ENCODE results near the gene CABS1. TPM values are rescaled to one million over a fixed set of nuclear protein-coding genes. Genes with fewer than 3 reads are reported as not detected.

The CABS1 gene
- total RNA-seq, 2 donors from 2014 or later = 2.8 to 6.3 TPM

- H3K27me3 Mint-ChIP-seq (ENCODE audit: insufficient read depth) = no peaks in the 10 kb centered on the region
- Histone ChIP-seq H3K36me3 (ENCODE audit: control insufficient read depth, insufficient read depth, low read length) (no peaks in the 10 kb centered on the region), H3K4me3 (ENCODE audit: low read length) (no peak overlapping the region), H3K27me3 (ENCODE audit: control insufficient read depth, insufficient read depth, low read length, poor library complexity, severe bottlenecking) (no peaks in the 10 kb centered on the region), H3K27ac (ENCODE audit: low read depth, low read length) (no peak overlapping the region), H3K4me1 (ENCODE audit: control insufficient read depth, insufficient read depth, low read length) (no peaks in the 10 kb centered on the region), H3K9me3 (ENCODE audit: control insufficient read depth, low read length) (no peaks in the 10 kb centered on the region), H3K9ac (ENCODE audit: extremely low read depth, low read length, poor library complexity, severe bottlenecking) (no peak overlapping the region)
- no peaks in the 10 kb centered on the region for H3K36me3 Mint-ChIP-seq (ENCODE audit: low read depth)
- TF ChIP-seq CTCF (conservative IDR thresholded peaks at IDR 0.05) = no peak
- no peak overlapping the region for H3K4me3 Mint-ChIP-seq
- no peak overlapping the region for H3K27ac Mint-ChIP-seq
- no peaks in the 10 kb centered on the region for H3K4me1 Mint-ChIP-seq
- H3K9me3 Mint-ChIP-seq = no peaks in the 10 kb centered on the region
- 95 to 100% methylated on average over 2 to 3 of the region's 4 CpGs for WGBS, 2 experiments (ENCODE audit: insufficient coverage in 1 of 2, insufficient read length in 1 of 2)
- DNase-seq = no peak
These were observed 37.2 kb downstream of the CABS1 start for GRCh38 chr4:70371987-70372386.

GRCh38 chr4:70372760-70373159 lies 38.0 kb downstream of the CABS1 start:
- no peaks in the 10 kb centered on the region for H3K27me3 Mint-ChIP-seq (ENCODE audit: insufficient read depth)
- Histone ChIP-seq H3K4me3 (ENCODE audit: low read length) (no peak overlapping the region), H3K27me3 (ENCODE audit: control insufficient read depth, insufficient read depth, low read length, poor library complexity, severe bottlenecking) (no peaks in the 10 kb centered on the region), H3K36me3 (ENCODE audit: control insufficient read depth, insufficient read depth, low read length) (no peaks in the 10 kb centered on the region), H3K27ac (ENCODE audit: low read depth, low read length) (no peak overlapping the region), H3K9ac (ENCODE audit: extremely low read depth, low read length, poor library complexity, severe bottlenecking) (no peak overlapping the region), H3K4me1 (ENCODE audit: control insufficient read depth, insufficient read depth, low read length) (no peaks in the 10 kb centered on the region), H3K9me3 (ENCODE audit: control insufficient read depth, low read length) (no peaks in the 10 kb centered on the region)
- 89 to 93% methylated on average over 3 of the region's 3 CpGs for WGBS, 2 experiments (ENCODE audit: insufficient coverage in 1 of 2, insufficient read length in 1 of 2)
- DNase-seq = no peak
- H3K9me3 Mint-ChIP-seq = no peaks in the 10 kb centered on the region
- no peaks in the 10 kb centered on the region for H3K36me3 Mint-ChIP-seq (ENCODE audit: low read depth)
- H3K4me3 Mint-ChIP-seq = no peak overlapping the region
- H3K4me1 Mint-ChIP-seq = no peaks in the 10 kb centered on the region
- no peak overlapping the region for H3K27ac Mint-ChIP-seq
- TF ChIP-seq CTCF (conservative IDR thresholded peaks at IDR 0.05) = no peak

GRCh38 chr4:70380578-70380977 lies 45.8 kb downstream of the CABS1 start:
- Histone ChIP-seq H3K9me3 (ENCODE audit: control insufficient read depth, low read length) (no peaks in the 10 kb centered on the region), H3K27me3 (ENCODE audit: control insufficient read depth, insufficient read depth, low read length, poor library complexity, severe bottlenecking) (no peaks in the 10 kb centered on the region), H3K36me3 (ENCODE audit: control insufficient read depth, insufficient read depth, low read length) (no peaks in the 10 kb centered on the region), H3K4me3 (ENCODE audit: low read length) (no peak overlapping the region), H3K27ac (ENCODE audit: low read depth, low read length) (no peak overlapping the region), H3K9ac (ENCODE audit: extremely low read depth, low read length, poor library complexity, severe bottlenecking) (no peak overlapping the region), H3K4me1 (ENCODE audit: control insufficient read depth, insufficient read depth, low read length) (no peaks in the 10 kb centered on the region)
- Mint-ChIP-seq H3K36me3 (ENCODE audit: low read depth) (no peaks in the 10 kb centered on the region), H3K4me1 (no peaks in the 10 kb centered on the region), H3K27me3 (ENCODE audit: insufficient read depth) (no peaks in the 10 kb centered on the region), H3K9me3 (no peaks in the 10 kb centered on the region), H3K27ac (no peak overlapping the region), H3K4me3 (no peak overlapping the region)
- WGBS, 2 experiments (ENCODE audit: insufficient coverage in 1 of 2, insufficient read length in 1 of 2) = 78 to 83% methylated on average over 1 to 3 of the region's 3 CpGs
- DNase-seq = no peak
- TF ChIP-seq CTCF (conservative IDR thresholded peaks at IDR 0.05) = no peak
